HFFc6 (cell line): Measurements from ENCODE around the gene IGSF10. TPM values are rescaled to one million over a fixed set of nuclear protein-coding genes. Genes with fewer than 3 reads are reported as not detected.

Source experiments
- DNase-seq: peaks from one replicate; pipeline ENCODE4 v3.0.0-alpha.2; 2018
- H3K27ac Mint-ChIP-seq: 2 replicates; pipeline ENCODE4 v1.8.0; 2020; ENCODE audit warnings: mild to moderate bottlenecking, mixed read lengths
- H3K27me3 Mint-ChIP-seq: 2 replicates; pipeline ENCODE4 v1.8.0; 2021; ENCODE audit warnings: mild to moderate bottlenecking, moderate library complexity, mixed read lengths; ENCODE audit not compliant: insufficient read depth
- H3K36me3 Mint-ChIP-seq: 2 replicates; pipeline ENCODE4 v1.8.0; 2021; ENCODE audit warnings: low read depth, mixed read lengths
- H3K4me1 Mint-ChIP-seq: 2 replicates; pipeline ENCODE4 v1.8.0; 2020; ENCODE audit warnings: low read depth, mixed read lengths
- H3K4me3 Mint-ChIP-seq: 2 replicates; pipeline ENCODE4 v1.8.0; 2020; ENCODE audit warnings: mild to moderate bottlenecking, moderate library complexity, mixed read lengths
- H3K9me3 Mint-ChIP-seq: 2 replicates; pipeline ENCODE4 v1.8.0; 2020; ENCODE audit warnings: mild to moderate bottlenecking, mixed read lengths
- total RNA-seq, 6 experiments: library from RNA; stranded (reverse); fragmentation: NEBNext Ultra II Directional; extraction: Animal tissue kit (Norgen Biotek cat#: 25700); gene quantifications; 2 replicates in 1 of 6; 3 replicates in 5 of 6; pipeline ENCODE4 v1.2.3, GENCODE V29; 2021
- TF ChIP-seq, protein P1 (sequence below): fragments of 200-600 bp; sonication (generic); IDR thresholded peaks from 2 replicates; pipeline ENCODE4 v1.5.0; 2021; ENCODE audit warnings: antibody characterized with exemption, mild to moderate bottlenecking

Gene IGSF10
- total RNA-seq, 6 experiments from 2014 or later, result 0.02 to 0.05 (median 0.02) TPM; not detected in 3

- H3K4me3 Mint-ChIP-seq, result no peak overlapping the region
- no peak for DNase-seq
- TF ChIP-seq, protein P1, sequence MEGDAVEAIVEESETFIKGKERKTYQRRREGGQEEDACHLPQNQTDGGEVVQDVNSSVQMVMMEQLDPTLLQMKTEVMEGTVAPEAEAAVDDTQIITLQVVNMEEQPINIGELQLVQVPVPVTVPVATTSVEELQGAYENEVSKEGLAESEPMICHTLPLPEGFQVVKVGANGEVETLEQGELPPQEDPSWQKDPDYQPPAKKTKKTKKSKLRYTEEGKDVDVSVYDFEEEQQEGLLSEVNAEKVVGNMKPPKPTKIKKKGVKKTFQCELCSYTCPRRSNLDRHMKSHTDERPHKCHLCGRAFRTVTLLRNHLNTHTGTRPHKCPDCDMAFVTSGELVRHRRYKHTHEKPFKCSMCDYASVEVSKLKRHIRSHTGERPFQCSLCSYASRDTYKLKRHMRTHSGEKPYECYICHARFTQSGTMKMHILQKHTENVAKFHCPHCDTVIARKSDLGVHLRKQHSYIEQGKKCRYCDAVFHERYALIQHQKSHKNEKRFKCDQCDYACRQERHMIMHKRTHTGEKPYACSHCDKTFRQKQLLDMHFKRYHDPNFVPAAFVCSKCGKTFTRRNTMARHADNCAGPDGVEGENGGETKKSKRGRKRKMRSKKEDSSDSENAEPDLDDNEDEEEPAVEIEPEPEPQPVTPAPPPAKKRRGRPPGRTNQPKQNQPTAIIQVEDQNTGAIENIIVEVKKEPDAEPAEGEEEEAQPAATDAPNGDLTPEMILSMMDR, result no peak
- peaks cover 9% of the 10 kb centered on the region; the same call in 1 of the 2 replicates for H3K9me3 Mint-ChIP-seq
- H3K36me3 Mint-ChIP-seq, result no peaks in the 10 kb centered on the region
- no peak overlapping the region for H3K27ac Mint-ChIP-seq
- no peaks in the 10 kb centered on the region for H3K4me1 Mint-ChIP-seq
- H3K27me3 Mint-ChIP-seq, result peaks cover 2% of the 10 kb centered on the region; the same call in 1 of the 2 replicates
Measured at GRCh38 chr3:151480492-151480891, 19.6 kb upstream of the IGSF10 start.

- no peak for DNase-seq
- no peak overlapping the region for H3K4me3 Mint-ChIP-seq
- TF ChIP-seq, protein P1, result no peak
Measured at GRCh38 chr3:151479452-151479851, 18.6 kb upstream of the IGSF10 start.

GRCh38 chr3:151478335-151478697 lies 17.5 kb upstream of the IGSF10 start:
- Mint-ChIP-seq H3K27ac (no peak overlapping the region), H3K4me3 (no peak overlapping the region), H3K27me3 (peaks cover 2% of the 10 kb centered on the region; the same call in 1 of the 2 replicates), H3K9me3 (peaks cover 9% of the 10 kb centered on the region; the same call in 1 of the 2 replicates), H3K36me3 (no peaks in the 10 kb centered on the region), H3K4me1 (no peaks in the 10 kb centered on the region)
- no peak for DNase-seq
- TF ChIP-seq, protein P1, result no peak

More at GRCh38 chr3:151479452-151479851, 18.6 kb upstream of the IGSF10 start:
- Mint-ChIP-seq H3K9me3 (peaks cover 9% of the 10 kb centered on the region; the same call in 1 of the 2 replicates), H3K4me1 (no peaks in the 10 kb centered on the region), H3K27me3 (peaks cover 2% of the 10 kb centered on the region; the same call in 1 of the 2 replicates), H3K36me3 (no peaks in the 10 kb centered on the region), H3K27ac (no peak overlapping the region)

DNA sequence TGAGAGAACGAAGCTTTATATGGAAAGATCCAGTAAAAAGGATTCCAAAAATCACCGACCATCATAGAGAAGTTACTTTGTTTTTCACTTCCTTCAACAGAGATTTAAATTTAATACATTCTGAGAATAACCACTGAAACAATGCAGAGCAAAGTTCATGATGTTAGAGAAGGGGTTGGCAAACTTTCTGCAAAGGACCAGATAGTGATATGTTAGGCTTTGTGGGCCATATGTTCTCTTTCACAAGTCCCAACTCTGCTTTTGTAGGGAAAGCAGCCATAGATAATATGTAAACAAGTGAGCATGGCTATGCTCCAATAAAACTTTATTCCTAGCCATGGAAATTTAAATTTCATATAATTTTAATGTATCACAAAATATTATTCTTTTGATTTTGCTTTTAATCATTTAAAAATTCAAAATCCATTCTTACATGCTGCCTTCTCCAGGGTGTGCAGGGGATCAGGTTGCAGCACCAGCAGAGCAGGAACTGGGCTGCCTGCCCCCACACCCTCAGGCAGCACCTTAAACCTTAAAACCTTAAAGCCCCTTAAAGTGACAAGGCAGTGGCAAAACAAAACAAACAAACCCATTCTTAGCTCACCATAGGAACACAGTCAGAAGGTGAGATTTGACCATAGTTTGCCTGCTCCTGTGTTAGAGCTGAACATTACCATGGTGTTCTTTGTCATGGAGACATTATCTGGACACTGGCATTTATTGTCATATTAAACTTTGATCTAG lies 16.9 kb upstream of the IGSF10 start:
- DNase-seq, result no peak
- H3K27ac Mint-ChIP-seq, result no peak overlapping the region
- H3K9me3 Mint-ChIP-seq, result peaks cover 9% of the 10 kb centered on the region; the same call in 1 of the 2 replicates
- TF ChIP-seq, protein P1, result no peak
- H3K4me3 Mint-ChIP-seq, result no peak overlapping the region
- H3K36me3 Mint-ChIP-seq, result no peaks in the 10 kb centered on the region
- H3K4me1 Mint-ChIP-seq, result no peaks in the 10 kb centered on the region
- H3K27me3 Mint-ChIP-seq, result peaks cover 2% of the 10 kb centered on the region; the same call in 1 of the 2 replicates

DNA sequence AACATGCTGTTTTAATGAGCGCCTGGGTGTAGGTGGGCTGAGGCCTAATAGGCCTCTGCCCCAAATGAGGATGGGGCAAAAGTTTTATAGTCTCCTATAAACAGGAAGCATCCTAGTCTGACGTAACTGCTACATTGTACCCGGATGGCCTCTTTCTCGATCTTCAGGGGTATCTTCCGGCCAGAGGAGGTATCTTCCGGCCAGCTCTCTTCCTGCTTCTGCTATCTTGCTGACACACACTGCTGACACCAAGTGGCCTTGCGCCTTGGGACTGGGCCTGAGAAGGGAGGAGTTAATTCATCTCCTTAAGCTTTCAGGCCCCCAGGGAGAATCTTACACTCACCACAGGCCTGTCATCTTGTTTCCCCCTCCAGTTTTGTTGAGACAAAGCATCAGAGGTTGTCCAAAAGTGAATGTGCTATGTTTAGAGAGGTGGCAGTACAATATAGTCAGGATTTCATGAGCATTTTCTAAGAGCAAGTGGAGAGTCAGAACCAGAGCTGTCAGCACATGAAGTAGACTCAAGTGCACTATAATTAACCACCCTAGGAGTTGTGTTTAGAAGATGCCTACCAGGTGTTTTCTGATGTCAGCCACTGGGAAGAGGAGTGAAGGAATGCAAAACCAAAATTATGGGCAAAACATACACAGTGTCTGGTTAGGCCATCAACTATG lies 15.6 kb upstream of the IGSF10 start:
- Mint-ChIP-seq H3K4me1 (no peaks in the 10 kb centered on the region), H3K27ac (no peak overlapping the region), H3K36me3 (no peaks in the 10 kb centered on the region), H3K4me3 (no peak overlapping the region), H3K27me3 (peaks cover 2% of the 10 kb centered on the region; the same call in 1 of the 2 replicates), H3K9me3 (no peaks in the 10 kb centered on the region)
- DNase-seq, result no peak
- TF ChIP-seq, protein P1, result no peak
